NCI-H2171 treated with DMSO at 0.1 percent for 48 hours (cell line): ENCODE results near the gene FAM13A.

Source experiments
- DNase-seq: peaks from one replicate; lab custom pipeline; 2025; lab: John Stamatoyannopoulos, UW

Gene FAM13A

DNA sequence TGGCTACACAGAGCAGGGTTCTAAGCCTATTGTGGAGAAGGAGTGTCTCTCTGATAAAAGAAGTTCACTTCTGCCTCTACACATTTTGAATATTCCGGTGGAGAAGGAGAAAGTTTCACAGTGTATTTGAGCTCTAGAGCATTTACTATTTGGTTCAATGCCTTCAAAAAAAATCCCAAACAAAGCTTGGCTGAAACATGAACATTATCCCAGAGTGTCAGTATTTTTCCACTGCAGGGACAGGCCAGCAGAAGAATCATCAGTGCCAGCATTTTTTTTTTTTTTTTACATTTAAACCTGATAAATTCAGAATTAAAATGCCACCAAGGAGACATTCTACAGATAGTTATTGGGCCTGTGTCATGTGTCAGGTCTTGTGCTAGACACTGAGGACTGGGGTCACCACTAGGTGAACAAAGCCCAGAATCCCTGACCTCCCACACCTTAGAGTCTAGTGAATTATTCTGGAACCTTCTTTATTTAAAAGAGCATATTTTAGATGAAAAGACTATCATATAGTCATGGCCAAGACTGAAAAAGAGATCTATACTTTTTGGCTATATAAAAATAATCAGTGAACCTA, 311.3 kb downstream of the FAM13A start:
- DNase-seq, result no peak

GRCh38 chr4:88745175-88745574, 311.8 kb downstream of the FAM13A start:
- DNase-seq, result no peak

DNA sequence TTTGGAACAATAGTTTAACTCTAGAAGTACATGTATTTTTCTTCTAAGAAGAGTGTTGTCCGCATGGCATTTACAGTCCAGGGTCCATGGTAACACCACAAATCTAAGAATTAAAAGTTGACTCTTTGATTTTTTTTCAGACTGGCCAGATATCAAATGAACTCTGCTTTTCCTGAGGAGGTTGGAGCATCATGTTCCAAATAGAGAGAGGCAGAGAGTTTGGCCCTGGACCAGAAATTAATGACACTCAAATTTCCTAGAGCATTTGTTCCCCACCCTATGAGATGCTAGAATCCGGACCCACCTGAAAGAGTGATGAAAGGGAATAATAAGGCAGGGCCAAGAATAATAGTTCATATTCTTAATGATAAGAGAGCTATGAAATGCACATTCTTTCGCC, 312.4 kb downstream of the FAM13A start:
- DNase-seq, result no peak

- no peak for DNase-seq
Observed at GRCh38 chr4:88743696-88744095, 313.3 kb downstream of the FAM13A start.

GRCh38 chr4:88742561-88742960, 314.4 kb downstream of the FAM13A start:
- DNase-seq, result no peak

DNA sequence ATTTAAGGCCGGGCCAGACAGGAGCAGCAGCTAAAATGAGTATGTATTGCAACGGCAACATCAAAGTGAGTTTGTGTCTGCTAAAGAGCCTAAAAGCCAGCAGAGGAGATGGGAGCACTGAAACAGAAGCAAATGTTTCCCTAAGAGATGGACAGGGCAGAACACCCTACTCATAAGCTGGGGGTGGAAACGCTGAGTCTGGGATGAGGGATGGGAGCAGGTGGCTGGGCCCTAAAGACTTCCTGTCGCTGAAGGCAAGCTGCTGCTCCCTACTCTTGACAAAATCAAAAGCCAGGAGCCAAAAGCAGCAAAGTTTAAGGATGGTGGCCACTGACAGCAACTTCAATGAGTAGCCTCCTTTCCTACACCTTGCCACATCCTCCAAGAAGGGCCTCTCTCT, 318.8 kb downstream of the FAM13A start:
- peak; percentile 4 for DNase-seq

GRCh38 chr4:88737307-88737941, 319.6 kb downstream of the FAM13A start:
- peak; percentile 59 for DNase-seq

DNA sequence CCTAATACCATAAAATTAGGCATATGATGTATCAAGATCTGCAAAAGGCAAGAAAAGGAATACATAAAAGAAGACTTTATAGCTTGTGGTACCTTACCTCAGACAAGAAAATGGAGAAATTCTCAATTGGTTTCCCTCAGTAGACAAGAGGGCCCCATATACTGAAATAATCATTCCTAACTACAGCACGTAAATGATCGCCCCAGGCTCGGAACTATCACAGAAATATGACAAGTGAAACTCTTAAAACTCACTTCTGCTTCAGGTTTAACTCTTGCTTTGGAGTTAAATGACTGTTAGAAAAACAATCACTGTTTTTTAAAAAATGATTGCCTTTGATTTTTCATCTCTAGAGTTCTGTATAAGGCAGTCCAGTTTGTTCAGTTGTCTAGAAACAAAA, 320.7 kb downstream of the FAM13A start:
- no peak for DNase-seq

GRCh38 chr4:88735564-88735963, 321.4 kb downstream of the FAM13A start:
- DNase-seq, result no peak

DNA sequence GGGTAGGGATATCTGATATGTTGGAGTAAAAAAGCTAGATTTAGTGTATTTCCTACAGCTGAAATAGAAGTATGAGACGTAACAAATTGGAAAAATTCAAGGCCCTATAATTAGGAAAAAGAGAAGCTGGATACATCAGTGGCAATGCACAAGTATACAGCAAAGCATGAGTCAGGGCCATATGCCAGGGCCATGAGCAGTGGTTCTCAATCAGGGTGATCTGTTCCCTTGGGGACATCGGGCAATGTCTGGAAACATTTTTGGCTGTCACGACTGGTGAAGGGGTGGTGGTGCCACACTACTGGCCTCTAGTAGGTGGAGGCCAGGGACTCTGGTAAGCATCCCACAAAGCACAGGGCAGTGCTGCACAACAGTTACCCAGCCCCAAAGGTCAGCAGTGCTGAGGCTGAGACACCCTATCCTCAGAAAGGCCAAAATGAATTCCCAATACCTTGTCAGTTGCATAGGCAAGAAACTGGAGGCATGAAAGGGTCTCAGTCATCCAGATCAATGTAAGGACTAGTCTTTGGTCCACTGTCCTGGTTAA, 322.5 kb downstream of the FAM13A start:
- DNase-seq, result no peak

- no peak for DNase-seq
Observed at GRCh38 chr4:88732714-88733368, 324.1 kb downstream of the FAM13A start.

- no peak for DNase-seq
Observed at GRCh38 chr4:88731381-88731780, 325.6 kb downstream of the FAM13A start.

GRCh38 chr4:88730811-88731210, 326.2 kb downstream of the FAM13A start:
- DNase-seq, result no peak

GRCh38 chr4:88729146-88729760, 327.7 kb downstream of the FAM13A start:
- no peak for DNase-seq

GRCh38 chr4:88728146-88728545, 328.8 kb downstream of the FAM13A start:
- no peak for DNase-seq

DNA sequence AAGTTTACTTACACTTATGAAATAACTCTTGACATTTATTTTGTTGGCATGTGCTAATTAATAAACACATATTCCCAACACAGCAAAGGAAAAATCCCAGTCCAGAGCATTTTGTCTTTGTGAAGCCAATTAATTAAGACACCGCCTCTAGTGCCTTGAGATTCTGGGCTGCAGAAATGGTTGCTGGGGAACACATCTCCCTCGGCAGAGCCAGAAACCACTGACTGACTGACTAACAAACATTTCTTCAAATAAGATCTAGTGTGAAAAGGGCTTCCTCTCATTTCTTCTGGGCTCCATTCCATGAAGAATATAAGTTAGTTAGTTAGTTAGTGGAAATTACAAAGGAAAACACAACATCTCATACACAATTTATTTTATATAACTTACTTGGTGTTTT, 331.0 kb downstream of the FAM13A start:
- DNase-seq, result no peak

DNA sequence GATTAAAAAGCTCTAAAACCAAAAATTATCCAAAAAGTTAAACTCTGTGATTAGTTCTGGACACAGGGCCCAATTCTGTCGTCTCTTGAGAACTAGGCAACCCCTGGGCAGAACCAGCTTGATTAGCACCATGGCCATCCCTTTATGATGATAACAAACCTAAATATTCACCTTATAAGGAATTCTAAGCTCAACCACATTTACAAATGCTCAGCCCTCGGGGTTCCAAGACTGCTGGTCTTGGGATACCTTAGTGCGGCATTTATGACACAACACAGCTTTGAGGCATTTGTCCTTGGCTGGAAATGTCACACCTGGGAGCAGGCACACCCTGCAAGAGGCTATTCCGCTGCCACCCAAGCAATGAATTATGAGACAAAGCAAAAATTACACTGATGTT, 331.8 kb downstream of the FAM13A start:
- no peak for DNase-seq

DNA sequence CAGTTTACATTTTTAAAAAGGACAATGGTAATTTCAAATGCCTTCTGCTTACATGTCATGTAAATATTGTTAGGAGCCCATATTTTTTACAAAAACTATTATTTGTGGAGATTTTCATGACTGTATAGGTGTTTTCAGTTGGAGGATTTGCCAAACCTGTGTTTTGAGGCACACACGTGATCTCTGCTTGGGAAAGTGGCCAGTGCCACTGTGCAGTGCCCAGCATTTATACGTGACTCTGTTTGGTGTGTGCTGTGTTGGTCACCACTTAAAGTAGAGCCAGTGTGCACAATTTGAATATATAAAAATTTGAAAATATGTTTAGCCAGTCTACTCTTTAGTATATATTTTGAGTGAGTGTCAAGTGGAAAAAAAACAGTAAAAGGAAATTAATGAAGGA, 332.6 kb downstream of the FAM13A start:
- DNase-seq, result no peak

DNA sequence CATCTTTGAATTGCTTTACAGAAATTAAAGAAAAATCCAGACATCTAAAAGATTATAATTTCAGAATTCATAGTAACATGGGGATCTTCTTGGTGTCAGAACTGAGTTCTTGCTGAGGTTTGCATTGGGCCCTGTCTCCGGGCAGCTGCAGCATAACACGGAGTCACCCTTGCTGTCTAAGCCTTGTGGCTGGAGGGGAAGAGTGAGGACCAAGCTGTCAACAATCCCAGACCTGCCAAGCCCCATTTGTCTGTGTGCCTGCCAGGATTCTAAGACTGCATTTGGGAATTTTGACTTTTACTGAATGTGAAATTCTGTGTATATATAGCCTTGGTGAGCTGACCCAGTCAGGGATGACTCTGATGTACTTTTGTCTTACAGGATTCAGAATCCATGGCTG, 334.2 kb downstream of the FAM13A start:
- DNase-seq, result no peak

GRCh38 chr4:88722276-88722780, 334.7 kb downstream of the FAM13A start:
- DNase-seq, result no peak

DNA sequence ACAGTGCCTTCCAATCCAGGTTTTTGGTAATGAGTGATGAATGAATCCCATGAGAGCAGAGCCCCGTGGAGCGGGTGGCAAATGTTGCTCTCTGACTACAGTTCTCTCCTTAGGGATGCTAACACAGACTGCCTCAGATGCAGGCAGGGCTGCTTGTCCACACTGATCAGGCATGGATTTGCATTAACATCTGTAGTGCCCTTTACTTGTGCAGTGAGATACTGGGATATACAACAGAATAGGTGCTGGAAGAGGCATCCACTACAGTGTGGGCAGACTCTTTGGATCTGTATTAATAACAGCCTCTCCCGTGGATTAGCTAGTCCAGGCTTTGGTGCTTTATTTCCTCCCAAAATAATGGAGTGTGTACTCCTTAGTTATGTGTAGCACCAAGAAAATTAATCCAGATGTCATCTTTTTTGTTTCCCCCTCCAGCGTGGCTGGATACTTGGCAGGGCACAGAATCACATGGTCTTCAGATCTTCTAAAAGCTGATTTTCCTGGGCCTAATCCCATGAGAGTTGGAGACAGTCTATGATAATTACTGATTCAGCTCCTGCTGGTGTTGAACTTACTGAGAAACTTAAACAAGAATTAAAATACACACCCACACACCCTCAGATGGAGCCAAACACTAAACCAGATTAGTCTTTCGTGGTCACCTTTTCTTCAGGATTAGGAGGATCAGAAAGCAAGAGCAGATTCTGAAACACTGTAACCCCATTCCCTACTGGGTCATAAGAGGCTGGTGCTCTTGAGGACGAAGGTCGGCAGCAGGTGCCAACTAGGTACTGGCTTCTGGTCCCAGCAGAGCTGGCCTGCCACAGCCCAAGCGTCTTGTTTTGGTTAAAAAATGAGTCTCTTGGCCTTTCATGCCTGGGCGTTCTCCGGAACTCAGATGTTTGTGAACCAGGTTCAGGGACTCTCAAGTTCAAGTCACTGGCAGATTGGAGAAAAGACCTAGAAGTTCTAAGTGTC, 336.2 kb downstream of the FAM13A start:
- DNase-seq, result no peak

- no peak for DNase-seq
Observed at GRCh38 chr4:88719381-88719780, 337.6 kb downstream of the FAM13A start.
